Limb (tissue), 2 donors: ENCODE measurements around the gene LHX2.

Source experiments
- DNase-seq, 2 donors: peaks; one replicate each; pipeline ENCODE4 v3.0.0-alpha.2; 2016; ENCODE audit errors: extremely low spot score in 2 of 2

Gene LHX2

DNA sequence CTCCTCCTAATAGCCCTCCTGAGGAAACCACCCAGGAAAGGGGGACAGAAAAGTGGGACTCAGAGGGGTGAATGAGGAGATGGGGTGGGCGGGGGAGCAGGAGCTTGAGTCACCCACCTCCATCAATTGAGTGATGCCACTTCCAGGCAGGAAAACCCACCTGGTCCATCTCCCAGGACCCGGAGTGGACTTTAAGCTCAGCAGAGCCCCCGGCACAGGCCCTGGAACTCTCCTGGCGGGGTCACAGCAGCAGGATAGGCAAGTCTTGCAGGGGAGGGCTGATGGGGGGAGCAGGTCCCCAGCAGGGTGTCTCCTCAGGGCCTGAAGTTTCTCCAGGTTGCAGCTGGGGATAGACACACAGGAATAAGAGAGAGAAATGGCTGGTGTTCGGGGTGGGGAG lies 40.8 kb downstream of the LHX2 start:
- no peak for DNase-seq

DNA sequence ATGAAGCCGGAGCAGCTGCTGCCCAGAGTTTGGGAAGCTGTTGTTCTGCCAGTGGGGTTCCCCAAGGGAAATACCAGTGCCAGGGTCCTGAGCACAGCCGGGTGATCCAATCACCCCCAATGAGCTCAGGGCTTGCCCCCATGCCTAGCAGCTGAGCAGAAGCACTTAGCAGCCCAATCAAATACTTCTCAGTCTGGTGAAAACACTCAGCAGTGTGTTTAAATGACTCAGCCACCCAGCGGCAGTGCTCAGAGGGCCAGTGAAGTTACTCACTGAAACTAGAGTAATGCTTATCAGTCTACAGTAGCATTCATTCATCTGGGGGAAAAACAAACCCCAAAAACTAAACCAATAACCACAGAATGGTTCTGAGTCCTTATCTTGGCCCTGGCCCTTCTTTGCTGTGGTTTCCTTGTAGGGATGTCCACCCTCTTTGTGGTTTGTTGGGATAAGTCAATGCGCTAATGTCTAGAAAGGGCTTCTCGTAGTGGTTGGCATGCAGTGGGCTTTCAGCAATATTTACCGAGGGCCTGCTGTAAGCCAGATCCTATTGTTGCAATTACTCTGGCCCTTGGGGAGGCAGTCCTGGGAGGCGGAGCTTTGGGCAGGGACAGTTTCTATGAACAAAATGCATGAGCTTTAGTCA lies 43.1 kb downstream of the LHX2 start:
- DNase-seq, result no peak

DNA sequence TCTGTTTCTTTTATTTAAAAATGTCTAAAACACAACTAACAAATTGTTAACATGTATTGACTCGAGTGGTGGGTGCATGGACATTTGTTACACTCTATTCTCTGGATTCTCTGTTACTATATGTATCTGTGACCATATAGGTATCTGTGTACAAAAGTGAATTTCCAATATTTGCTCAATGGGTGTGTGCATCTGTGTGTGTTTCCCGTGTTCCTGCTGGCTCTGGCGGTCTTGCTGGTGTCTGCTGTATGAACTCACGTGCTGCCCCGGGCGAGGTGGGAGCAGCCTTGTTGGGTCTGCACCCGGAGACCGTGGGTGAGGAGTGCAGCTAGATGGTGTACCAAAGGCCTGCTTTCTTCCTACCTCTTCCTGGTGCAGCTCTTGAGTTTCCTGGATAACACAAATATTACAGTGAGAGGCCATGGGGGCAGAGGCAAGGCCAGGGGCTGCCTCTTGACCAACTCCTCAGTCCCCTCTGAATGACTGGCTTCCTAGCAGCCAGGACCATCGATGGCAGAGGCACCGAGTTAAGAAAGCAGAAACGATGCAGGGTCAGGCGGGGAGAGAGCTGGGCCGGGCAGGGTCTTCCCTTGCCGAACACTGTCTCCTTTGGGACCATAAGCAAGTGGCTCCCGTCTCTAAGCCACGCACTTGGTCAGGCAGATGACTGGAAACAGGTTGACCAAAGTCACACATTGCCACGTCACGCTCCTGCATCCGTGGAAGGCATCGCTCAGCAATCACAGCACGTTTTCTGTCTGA lies 49.5 kb downstream of the LHX2 start:
- no peak for DNase-seq

DNA sequence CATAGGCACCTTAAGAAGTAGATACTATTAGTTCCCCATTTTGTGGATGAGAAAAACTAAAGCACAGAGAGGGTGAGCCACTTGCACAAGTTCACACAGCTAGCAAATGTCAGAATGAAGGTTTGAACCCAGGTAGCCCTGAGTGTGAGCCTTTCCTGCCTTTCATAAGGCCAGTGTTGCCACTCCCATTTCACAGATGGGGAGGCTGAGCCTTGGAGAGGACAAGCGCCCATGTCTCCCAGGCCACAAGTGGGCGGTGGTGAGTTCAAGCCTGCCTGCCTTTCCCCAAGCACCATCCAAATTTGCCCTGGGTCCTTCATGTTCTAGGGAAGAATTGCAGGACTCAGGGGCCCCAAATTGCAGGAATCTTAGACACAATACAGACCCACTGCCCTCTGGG lies 50.6 kb downstream of the LHX2 start:
- DNase-seq, result no peak

DNA sequence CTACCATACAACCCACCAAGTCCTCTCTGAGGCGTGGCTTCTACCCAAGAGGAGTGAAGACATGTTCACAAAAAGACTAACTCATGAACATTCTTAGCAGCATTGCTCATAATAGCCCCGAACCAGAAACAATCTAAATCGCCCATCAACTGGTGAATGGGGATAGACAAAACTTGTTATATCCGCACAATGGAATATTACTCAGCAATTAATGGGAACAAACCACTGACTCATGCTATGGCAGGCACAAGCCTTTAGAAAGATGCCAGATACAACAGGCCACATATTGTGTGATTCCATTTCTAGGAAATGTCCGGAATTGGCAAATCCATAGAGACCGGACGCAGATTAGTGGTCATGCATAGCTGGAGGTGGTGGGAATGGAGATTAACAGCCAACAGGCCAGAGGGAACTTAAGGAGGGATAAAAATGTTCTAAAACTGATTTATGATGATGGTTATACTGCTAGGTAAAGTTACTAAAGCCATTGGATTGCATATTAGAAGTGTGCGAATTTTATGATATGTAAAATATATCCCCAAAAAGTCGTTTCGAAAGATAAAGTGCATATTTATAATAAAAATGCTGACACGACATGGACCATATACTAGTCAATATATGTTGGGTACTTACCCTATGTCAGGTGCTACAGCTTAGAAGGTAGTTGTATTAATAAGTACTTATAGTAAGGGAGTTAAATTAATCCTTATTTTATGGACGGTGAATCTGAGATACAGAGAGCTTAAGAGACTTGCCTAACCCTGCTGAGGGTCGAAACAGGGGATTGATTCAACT lies 55.4 kb downstream of the LHX2 start:
- no peak for DNase-seq

DNA sequence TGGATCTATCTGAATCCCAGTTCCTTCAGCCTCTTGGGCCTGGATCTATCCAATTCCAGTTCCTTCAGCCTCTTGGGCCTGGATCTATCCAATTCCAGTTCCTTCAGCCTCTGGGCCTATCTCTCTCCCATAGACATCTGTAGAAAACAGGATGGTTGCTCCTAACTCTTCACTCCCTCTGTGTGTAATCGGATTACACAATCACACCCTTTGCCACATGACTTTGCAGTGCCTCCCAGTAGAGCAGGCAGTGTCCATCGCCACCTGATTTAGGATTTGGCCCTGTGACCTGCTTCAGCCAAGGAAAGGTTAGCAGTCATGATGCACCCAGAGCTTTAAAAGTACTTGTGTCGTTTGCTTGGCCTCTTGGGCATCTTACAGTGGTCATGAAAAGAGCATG lies 56.7 kb downstream of the LHX2 start:
- DNase-seq, result no peak

DNA sequence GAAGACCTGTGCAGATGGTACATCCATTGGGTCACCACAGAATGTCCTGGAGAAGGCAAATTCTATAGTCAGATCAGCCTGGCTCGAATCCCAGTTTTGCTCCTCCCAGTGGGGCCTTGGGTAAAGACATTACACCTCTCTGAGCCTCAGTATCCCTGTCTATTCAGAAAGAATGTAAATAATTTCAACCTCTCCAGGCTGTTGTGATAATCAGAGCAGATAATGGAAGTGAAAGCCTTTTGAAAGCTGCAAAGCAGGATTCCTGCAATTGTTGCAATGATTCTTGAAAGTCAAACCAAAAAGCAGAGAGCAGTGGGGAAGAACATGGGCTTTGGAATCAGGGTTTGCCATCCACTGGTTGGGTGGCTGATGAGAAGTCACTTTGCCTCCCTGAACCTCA lies 63.2 kb downstream of the LHX2 start:
- DNase-seq, result no peak

DNA sequence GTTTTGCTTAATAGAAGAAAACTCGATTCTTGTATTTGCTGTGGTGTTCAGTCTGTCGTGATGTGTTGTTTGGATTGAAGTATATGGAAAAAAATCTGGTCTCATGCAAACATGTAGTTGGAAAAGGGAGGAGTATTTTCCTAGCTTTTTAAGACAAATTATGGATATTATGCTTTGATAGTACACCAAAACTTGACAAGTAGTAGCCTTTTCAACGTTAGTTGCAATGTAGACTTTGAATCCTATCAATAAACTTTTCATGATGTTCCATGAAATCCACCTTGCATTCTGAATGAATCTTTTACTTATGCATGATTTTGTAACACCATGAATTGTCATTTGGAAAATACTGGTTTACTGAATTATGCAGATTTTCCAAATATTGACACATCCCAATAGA lies 64.2 kb downstream of the LHX2 start:
- DNase-seq, result no peak

DNA sequence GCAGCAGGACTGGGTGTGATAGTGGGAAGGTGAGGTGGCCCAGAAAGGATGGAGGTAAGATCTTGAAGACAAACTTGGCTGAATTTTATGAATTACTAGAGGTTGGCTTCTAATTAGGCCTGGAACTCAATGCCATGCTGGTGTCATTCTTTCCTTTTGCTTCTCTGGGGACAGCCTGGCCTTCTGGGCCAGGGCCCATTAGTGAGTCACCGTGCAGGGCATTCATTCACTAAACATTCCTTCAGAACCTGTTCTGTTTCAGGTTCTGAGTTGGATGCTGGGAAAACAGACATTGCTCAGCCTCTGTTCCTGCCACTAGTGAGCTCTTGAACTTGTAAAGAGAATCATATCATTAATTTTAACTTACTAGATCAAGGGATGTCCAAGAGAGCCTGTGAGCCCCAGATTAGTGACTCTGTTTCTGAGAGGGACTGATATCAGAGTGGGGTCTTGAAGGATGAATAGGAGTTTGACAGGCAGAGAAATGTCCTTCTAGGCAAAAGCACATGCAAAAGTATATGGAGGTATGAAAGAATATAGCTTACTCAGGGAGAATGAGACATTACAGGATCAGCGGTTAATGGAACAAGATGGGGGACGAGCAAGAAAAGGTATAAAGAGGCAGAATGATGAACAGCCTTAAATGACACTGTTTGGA lies 66.5 kb downstream of the LHX2 start:
- DNase-seq, result no peak

DNA sequence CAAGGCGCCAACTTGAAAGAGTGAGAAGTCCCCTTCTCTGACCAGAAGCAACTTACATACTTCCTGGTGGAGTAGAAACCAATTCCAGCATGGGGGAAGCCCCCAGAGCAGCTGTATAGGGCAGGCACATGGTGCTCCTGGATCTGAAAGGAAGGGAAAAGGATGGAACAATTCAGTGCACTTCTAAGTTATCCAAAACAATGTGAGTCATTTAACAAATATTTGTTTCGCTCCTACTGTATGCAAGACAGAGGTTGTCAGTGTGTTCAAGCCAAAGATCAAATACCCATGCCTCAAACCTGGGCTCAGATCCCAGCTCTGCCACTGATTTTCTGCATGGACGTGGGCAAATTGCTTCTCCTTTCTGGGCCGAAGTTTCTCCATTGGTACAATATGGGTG lies 67.1 kb downstream of the LHX2 start:
- peak in 1 of 2 donors; percentile 13 for DNase-seq

DNA sequence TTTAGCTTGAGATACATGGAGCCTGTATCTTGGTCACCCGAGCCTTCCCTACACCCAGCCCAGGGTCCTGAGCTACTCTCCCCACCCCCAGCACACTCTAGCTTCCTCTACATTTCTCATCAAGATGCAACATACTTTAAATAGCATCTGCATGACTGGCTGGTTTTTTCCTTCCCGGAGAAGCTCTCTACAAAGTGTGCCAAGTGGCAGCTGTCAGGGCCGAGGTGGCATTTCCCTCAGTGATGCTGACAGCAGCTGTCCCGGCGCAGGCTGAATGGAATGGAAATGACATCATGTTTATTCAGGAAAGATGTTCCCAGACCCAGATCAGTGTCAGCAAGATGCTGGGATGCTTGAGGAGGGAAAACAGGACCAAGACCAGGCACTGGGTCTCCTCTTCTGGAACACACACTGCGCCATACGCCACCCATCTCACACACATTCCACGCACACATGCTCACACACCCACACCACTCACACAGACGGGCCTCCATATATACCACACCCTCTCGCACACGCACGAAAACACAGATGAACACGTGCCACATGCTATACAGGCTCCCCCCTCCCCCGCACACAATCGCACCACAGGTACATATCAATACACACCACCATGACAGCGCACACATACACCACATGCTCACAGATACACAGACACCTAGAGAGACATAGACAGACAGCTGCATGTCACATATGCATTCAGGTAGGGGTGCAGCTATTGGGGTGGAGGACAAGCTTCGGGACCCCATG lies 67.8 kb downstream of the LHX2 start:
- DNase-seq, result peak; percentile 61 to 77

DNA sequence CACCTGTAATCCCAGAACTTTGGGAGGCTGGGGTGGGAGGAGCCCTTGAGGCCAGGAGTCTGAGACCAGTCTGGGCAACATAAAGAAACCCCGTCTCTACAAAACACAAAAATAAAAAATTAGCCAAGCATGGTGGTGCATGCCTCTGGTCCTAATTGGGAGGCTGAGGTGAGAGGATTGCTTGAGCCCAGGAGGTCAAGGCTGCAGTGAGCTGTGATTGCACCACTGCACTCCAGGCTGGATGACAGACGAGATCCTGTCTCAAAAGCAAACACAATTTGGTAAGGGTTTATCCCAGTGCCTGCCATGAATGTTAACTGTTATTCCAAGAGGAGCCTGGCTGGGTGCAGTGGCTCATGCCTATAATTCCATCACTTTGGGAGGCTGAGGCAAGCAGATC lies 71.1 kb downstream of the LHX2 start:
- no peak for DNase-seq
